Measurements from ENCODE around the gene TFAP2C.

The TFAP2C gene

GRCh38 chr20:56630086-56630493 is 984 bp downstream of the TFAP2C start:
- TF ChIP-seq, protein P1, sequence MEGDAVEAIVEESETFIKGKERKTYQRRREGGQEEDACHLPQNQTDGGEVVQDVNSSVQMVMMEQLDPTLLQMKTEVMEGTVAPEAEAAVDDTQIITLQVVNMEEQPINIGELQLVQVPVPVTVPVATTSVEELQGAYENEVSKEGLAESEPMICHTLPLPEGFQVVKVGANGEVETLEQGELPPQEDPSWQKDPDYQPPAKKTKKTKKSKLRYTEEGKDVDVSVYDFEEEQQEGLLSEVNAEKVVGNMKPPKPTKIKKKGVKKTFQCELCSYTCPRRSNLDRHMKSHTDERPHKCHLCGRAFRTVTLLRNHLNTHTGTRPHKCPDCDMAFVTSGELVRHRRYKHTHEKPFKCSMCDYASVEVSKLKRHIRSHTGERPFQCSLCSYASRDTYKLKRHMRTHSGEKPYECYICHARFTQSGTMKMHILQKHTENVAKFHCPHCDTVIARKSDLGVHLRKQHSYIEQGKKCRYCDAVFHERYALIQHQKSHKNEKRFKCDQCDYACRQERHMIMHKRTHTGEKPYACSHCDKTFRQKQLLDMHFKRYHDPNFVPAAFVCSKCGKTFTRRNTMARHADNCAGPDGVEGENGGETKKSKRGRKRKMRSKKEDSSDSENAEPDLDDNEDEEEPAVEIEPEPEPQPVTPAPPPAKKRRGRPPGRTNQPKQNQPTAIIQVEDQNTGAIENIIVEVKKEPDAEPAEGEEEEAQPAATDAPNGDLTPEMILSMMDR (IDR thresholded peaks at IDR 0.05; ENCODE audit: low read length): no peak
- no peak for TF ChIP-seq EZH2 (IDR thresholded peaks at IDR 0.05; ENCODE audit: borderline replicate concordance, low read length)
- H3K9ac ChIP-seq (ENCODE audit: low read length): no peak overlapping the region
- no peak overlapping the region for H3K27ac ChIP-seq (ENCODE audit: low read depth, low read length, poor library complexity, severe bottlenecking)

GRCh38 chr20:56630506-56631317 is 1.6 kb downstream of the TFAP2C start:
- H3K9me3 ChIP-seq (ENCODE audit: low read length): no peaks in the 10 kb centered on the region
- H3K27ac ChIP-seq (ENCODE audit: low read depth, low read length, poor library complexity, severe bottlenecking): no peak overlapping the region
- H3K4me3 ChIP-seq (ENCODE audit: low read depth, low read length, poor library complexity, severe bottlenecking): no peak overlapping the region
- no peaks in the 10 kb centered on the region for H3K36me3 ChIP-seq (ENCODE audit: insufficient read depth, low read length)
- no peak overlapping the region for H3K4me2 ChIP-seq (ENCODE audit: low read length)
- H3K9ac ChIP-seq (ENCODE audit: low read length): no peak overlapping the region
- no peaks in the 10 kb centered on the region for H4K20me1 ChIP-seq (ENCODE audit: insufficient read depth, low read length)
- no peaks in the 10 kb centered on the region for H3K9me2 ChIP-seq (ENCODE audit: low read depth, low read length)
- no peaks in the 10 kb centered on the region for H3K27me3 ChIP-seq (ENCODE audit: insufficient read depth, low read length)
- H2AFZ ChIP-seq (ENCODE audit: low read length): no peak overlapping the region
- H3K79me2 ChIP-seq (ENCODE audit: insufficient read depth, low read length): no peaks in the 10 kb centered on the region
- no peaks in the 10 kb centered on the region for H3K4me1 ChIP-seq (ENCODE audit: insufficient read depth, low read length, severe bottlenecking)
- H3F3A ChIP-seq (ENCODE audit: insufficient read depth, low read length): no peaks in the 10 kb centered on the region
- TF ChIP-seq EZH2 (IDR thresholded peaks at IDR 0.05; ENCODE audit: borderline replicate concordance, low read length): no peak
- TF ChIP-seq, protein P1 (IDR thresholded peaks at IDR 0.05; ENCODE audit: low read length): no peak

More at GRCh38 chr20:56630086-56630493, 984 bp downstream of the TFAP2C start:
- H3K79me2 ChIP-seq (ENCODE audit: insufficient read depth, low read length): no peaks in the 10 kb centered on the region
- H3K4me2 ChIP-seq (ENCODE audit: low read length): no peak overlapping the region
- H4K20me1 ChIP-seq (ENCODE audit: insufficient read depth, low read length): no peaks in the 10 kb centered on the region
- H3K9me2 ChIP-seq (ENCODE audit: low read depth, low read length): no peaks in the 10 kb centered on the region
- no peaks in the 10 kb centered on the region for H3F3A ChIP-seq (ENCODE audit: insufficient read depth, low read length)
- H2AFZ ChIP-seq (ENCODE audit: low read length): no peak overlapping the region
- no peaks in the 10 kb centered on the region for H3K4me1 ChIP-seq (ENCODE audit: insufficient read depth, low read length, severe bottlenecking)
- H3K27me3 ChIP-seq (ENCODE audit: insufficient read depth, low read length): no peaks in the 10 kb centered on the region
- H3K9me3 ChIP-seq (ENCODE audit: low read length): no peaks in the 10 kb centered on the region
- no peaks in the 10 kb centered on the region for H3K36me3 ChIP-seq (ENCODE audit: insufficient read depth, low read length)
- H3K4me3 ChIP-seq (ENCODE audit: low read depth, low read length, poor library complexity, severe bottlenecking): no peak overlapping the region

- H4K20me1 ChIP-seq (ENCODE audit: insufficient read depth, low read length): no peaks in the 10 kb centered on the region
- H3K36me3 ChIP-seq (ENCODE audit: insufficient read depth, low read length): no peaks in the 10 kb centered on the region
- no peaks in the 10 kb centered on the region for H3K9me2 ChIP-seq (ENCODE audit: low read depth, low read length)
- no peaks in the 10 kb centered on the region for H3K9me3 ChIP-seq (ENCODE audit: low read length)
- H3K4me2 ChIP-seq (ENCODE audit: low read length): no peak overlapping the region
- no peak overlapping the region for H3K9ac ChIP-seq (ENCODE audit: low read length)
- no peaks in the 10 kb centered on the region for H3F3A ChIP-seq (ENCODE audit: insufficient read depth, low read length)
- no peak overlapping the region for H3K4me3 ChIP-seq (ENCODE audit: low read depth, low read length, poor library complexity, severe bottlenecking)
- no peak overlapping the region for H3K27ac ChIP-seq (ENCODE audit: low read depth, low read length, poor library complexity, severe bottlenecking)
- H3K27me3 ChIP-seq (ENCODE audit: insufficient read depth, low read length): no peaks in the 10 kb centered on the region
- no peaks in the 10 kb centered on the region for H3K79me2 ChIP-seq (ENCODE audit: insufficient read depth, low read length)
- no peaks in the 10 kb centered on the region for H3K4me1 ChIP-seq (ENCODE audit: insufficient read depth, low read length, severe bottlenecking)
- TF ChIP-seq EZH2 (IDR thresholded peaks at IDR 0.05; ENCODE audit: borderline replicate concordance, low read length): no peak
- TF ChIP-seq, protein P1 (IDR thresholded peaks at IDR 0.05; ENCODE audit: low read length): no peak
- H2AFZ ChIP-seq (ENCODE audit: low read length): no peak overlapping the region
These were observed 2.3 kb downstream of the TFAP2C start for GRCh38 chr20:56631318-56631989.

Measured in OCI-LY1 (cell line).